Activated CD4-positive, CD25-positive, alpha-beta regulatory T cell treated with anti-CD3 and anti-CD28 coated beads, Interleukin-2, amount 50 U/mL, for 24 hours (primary cell): ENCODE results near the gene WDR90.

Experiments used
- ATAC-seq, 2 donors: fragments of 150-1000 bp; cut with Tn5 transposase; one replicate each; pipeline ENCODE4 v1.10.0; 2021; ENCODE audit warnings: mild to moderate bottlenecking in 1 of 2, moderate library complexity in 1 of 2

Gene WDR90

DNA sequence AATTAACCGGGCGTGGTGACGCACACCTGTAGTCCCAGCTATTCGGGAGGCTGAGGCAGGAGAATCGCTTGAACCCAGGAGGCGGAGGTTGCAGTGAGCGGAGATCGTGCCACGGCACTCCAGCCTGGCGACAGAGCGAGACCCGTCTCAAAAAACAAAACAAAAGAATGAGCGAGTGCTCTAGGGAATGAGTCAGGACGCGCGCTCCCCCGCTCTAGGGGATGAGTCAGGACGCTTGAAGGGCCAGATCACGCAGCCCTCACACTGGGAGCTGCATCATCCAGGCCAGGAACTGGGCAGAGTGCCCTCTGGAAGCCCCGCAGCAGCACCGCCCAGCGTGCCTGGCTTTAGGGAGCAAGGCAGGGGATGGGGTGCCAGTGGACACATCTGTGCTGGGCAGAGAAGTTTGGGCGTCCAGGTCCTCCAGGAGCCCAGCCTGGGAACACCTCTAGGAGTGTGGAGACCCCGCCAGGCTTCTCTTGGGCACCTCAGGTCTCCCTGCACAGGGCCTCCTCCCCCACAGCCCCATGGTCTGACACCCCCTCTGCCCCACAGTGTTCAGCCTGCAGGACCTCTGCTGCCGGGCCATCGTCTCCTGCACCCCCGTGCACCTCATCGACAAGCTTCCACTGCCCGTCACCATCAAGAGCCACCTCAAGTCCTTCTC lies 22.2 kb upstream of the WDR90 start:
- ATAC-seq, result no peak

DNA sequence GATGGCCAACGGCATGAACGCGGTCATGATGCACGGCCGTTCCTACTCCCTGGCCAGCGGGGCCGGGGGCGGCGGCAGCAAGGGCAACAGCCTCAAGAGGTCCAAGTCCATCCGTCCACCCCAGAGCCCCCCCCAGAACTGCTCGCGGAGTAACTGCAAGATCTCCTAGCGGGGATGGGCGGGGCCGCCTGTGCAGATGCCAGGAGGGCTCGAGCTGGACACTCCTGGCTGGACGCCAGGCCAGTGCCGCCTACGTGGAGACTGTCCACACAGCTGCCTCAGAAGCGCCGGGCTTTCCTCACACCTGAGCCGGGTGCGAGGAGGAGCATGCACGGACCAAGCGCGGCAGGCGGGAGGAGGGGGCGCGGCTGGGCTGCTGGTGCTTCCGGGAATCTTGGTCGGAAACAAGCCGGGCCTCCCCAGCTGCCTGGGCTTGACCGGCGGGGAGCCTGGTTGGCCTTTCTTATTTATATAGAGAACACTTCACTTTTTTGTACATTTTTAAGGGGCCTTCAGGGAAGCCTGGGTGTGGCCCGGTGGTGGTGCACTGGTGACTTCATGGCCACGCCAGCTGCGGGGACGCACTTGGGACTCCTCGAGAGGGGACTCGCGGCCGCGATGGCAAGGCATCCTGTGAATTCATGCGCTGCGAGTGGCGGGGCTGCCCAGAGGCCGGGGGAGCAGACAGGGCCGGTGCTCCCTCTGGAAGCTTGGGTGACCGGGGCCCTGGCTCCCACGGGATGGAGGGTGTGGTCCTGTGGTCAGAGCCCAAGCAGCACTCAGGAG lies 21.5 kb upstream of the WDR90 start:
- ATAC-seq, result no peak

DNA sequence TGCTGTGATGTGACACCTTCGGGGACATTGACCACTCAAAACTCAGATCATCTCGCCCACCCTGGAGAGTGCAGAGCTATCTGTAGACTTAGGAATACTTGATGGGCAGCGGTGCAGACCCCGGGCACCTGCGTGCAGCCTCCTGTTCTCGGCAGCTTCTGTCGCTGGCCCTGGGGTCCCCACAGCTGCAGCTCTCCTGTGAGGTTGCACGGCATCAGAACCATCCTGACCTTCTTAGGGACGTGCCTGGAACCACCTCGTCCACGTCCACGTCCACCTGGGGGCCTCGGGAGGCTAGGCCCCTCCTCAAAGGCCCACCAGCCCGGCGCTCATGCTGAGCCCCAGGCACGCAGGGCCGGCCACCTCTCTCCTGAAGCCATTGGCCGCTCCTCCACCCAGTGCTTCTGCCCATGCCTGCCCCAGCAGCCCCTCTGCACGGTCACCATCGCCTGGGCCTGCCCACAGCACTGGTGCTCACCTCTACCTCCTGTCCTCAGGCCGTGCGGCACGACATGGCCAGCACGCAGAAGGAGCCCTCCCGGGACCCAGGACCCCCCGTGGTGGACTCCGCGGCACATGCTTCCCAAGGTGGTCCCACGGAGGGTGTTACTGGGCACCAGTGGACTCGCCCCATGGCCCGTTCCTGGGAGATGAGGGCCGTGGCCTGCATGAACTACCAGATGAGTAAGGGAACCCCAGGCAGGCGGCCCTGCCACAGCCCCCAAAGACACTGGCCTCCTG lies 20.7 kb upstream of the WDR90 start:
- no peak for ATAC-seq

DNA sequence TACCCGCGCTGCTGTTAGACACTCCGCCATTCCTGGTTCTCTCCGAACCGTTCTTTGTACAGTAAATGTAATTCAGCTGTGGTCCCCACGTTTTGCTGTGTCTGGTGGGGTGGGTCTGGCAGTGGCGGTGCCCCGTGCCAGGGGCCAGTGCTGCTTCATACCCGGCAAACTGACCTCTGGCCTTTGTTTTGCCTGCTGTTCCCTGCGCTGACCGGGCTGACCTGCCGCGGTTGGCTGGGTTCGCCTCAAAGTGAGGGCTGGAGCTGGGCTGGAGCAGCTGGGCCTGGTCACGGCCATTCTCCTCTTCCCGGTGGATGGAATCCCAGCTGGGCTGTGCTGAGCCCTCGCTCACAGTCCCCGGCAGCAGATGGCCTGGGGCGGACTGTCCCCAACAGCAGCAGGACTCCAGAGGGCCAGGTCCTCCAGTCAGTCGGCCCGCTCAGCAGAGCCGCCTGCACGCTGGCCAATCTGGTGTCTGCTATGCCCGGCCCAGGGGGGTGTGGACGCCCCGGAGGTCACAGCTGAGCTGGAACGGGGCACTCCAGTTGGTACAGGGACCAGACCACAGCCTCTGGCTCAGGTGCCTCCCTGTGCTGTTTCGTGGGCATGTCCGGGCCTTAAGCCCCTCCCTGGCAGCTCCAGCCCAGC lies 19.9 kb upstream of the WDR90 start:
- ATAC-seq, result no peak

DNA sequence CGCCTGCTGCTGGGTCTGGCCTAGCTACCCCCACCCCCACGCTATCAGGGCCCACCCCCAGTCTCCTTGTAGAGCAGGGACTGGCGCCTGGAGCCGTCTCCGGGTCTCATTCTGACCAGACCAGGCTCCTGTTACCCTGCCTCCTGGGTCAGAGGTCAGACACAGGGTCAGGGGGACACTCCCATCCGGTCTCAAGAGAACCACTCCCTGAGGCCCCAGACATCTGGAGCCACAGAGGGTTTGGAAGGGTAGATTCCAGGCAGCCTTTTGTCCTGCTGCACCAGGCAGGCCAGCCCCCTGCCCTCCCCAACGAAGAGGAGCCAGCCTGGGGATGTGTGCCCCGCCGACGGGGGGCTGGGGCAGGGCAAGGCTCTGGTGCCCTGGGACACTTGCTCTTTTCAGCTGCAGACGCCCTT lies 19.3 kb upstream of the WDR90 start:
- ATAC-seq, result no peak

DNA sequence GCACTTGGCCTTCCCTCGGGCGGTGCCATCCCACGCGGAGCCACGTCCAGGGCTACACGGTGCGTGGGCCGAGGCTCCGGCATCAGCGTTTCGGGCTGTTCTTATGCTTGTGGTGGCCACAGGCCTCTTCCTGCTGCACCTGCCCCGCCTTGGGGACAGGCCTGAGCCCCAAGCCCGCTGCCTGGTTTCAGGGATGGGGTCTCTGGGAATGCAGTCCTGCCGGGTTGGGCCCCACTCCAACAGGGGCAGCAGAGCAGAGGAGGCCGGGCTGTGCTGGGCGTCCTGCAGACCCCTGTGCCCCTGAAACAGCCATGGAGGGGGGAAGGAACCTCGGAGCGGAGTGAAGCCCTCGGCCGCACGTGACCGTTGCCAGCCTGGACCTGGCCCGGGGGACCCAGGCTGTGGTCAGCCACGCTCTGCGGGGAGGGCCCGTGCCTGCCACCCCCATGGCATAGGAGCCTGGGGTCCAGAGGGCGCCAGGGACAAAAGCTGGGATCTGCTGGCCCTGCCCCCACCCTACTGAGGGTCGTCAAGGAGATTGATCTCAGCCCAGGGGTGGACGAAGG lies 18.8 kb upstream of the WDR90 start:
- no peak for ATAC-seq

DNA sequence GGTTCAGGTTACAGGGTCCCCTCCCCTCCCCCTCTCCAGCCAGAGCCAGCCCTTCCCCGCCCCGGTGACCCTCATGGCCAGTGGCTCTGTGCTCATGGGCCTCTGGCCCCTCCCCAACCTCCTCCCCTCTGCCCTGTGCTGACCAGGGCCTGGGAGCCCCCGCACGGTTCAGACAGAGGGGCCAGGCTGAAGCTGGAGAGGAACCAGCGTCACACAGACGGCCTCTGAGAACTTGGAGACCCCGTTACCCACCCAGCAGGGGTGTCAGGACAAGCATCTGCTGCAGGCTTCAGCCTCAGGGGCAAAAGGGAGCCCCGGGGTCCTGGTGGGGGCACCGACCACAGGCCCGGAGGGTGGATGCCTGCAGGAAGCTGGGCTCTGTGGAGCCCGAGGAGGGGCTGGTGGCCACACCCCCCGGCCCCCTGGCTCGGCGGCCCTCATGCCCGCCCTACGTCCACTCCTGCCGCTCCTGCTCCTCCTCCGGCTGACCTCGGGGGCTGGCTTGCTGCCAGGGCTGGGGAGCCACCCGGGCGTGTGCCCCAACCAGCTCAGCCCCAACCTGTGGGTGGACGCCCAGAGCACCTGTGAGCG lies 18.3 kb upstream of the WDR90 start, which contains the start of gene WFIKKN1:
Gene WFIKKN1, plus strand, starts transcription at position 171 of the 591 bp plus-strand sequence. Its CDS starts 269 bp downstream, at position 440.
- no peak for ATAC-seq

GRCh38 chr16:631808-632358 lies 17.3 kb upstream of the WDR90 start:
- no peak for ATAC-seq

DNA sequence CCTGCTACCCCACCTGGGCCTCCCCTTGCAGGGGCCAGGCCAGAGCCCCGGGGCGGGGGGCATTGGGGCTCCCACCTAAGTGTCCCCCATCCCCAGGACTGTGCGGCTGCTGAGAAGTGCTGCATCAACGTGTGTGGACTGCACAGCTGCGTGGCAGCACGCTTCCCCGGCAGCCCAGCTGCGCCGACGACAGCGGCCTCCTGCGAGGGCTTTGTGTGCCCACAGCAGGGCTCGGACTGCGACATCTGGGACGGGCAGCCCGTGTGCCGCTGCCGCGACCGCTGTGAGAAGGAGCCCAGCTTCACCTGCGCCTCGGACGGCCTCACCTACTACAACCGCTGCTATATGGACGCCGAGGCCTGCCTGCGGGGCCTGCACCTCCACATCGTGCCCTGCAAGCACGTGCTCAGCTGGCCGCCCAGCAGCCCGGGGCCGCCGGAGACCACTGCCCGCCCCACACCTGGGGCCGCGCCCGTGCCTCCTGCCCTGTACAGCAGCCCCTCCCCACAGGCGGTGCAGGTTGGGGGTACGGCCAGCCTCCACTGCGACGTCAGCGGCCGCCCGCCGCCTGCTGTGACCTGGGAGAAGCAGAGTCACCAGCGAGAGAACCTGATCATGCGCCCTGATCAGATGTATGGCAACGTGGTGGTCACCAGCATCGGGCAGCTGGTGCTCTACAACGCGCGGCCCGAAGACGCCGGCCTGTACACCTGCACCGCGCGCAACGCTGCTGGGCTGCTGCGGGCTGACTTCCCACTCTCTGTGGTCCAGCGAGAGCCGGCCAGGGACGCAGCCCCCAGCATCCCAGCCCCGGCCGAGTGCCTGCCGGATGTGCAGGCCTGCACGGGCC lies 16.5 kb upstream of the WDR90 start:
- ATAC-seq, result no peak

DNA sequence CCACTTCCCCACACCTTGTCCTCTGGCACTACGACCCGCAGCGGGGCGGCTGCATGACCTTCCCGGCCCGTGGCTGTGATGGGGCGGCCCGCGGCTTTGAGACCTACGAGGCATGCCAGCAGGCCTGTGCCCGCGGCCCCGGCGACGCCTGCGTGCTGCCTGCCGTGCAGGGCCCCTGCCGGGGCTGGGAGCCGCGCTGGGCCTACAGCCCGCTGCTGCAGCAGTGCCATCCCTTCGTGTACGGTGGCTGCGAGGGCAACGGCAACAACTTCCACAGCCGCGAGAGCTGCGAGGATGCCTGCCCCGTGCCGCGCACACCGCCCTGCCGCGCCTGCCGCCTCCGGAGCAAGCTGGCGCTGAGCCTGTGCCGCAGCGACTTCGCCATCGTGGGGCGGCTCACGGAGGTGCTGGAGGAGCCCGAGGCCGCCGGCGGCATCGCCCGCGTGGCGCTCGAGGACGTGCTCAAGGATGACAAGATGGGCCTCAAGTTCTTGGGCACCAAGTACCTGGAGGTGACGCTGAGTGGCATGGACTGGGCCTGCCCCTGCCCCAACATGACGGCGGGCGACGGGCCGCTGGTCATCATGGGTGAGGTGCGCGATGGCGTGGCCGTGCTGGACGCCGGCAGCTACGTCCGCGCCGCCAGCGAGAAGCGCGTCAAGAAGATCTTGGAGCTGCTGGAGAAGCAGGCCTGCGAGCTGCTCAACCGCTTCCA lies 15.7 kb upstream of the WDR90 start:
- no peak for ATAC-seq

DNA sequence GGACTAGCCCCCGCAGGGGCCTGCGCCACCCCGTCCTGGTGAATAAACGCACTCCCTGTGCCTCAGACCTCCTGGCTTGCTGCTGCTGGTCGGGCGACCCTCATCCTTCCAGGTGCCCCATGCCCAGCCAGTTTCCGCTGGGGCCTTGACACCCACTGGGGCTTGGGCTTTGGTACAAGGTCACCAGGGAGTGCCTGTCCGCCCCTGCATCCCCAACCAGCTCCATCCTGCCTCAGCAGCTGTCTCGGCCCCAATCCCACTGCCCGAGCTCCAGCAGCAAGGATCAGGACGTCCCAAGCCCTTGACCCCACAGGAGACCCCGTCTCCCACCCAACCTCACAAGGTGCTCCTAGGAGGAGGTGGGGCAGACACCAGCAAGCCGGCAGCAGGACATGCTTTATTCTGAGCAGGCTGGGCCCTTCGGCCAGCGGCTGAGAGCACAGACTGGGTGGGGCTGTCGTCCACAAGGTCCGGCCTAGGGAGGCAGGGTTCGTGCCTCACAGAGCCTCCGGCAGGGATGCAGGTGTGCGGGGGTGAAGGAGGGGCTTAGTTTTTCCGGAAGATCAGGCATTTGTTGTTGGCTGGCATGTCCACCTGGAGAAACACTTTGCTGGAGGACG lies 15.0 kb upstream of the WDR90 start:
- no peak for ATAC-seq

DNA sequence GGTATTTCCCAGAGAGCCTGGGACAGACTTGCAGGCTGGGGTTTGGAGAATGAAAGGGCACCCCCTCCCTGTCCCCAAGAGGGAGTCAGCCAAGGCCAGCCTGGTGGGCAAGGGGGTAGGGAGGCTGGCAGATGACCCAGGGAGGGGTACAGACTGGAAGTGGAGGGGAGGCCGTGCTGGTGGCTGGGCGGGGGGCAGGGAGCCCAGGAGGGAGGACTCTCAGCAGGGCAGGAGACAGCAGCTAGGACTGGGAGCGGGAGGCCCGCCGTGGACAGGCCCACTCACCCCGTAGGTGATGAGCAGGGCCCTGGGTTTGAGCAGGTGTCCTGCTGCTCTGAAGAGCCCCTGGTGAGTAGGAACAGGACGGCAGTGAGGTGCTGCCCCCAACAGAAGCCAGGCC lies 14.2 kb upstream of the WDR90 start:
- ATAC-seq, result no peak

- no peak for ATAC-seq
Observed at GRCh38 chr16:635573-636205, 13.5 kb upstream of the WDR90 start.

DNA sequence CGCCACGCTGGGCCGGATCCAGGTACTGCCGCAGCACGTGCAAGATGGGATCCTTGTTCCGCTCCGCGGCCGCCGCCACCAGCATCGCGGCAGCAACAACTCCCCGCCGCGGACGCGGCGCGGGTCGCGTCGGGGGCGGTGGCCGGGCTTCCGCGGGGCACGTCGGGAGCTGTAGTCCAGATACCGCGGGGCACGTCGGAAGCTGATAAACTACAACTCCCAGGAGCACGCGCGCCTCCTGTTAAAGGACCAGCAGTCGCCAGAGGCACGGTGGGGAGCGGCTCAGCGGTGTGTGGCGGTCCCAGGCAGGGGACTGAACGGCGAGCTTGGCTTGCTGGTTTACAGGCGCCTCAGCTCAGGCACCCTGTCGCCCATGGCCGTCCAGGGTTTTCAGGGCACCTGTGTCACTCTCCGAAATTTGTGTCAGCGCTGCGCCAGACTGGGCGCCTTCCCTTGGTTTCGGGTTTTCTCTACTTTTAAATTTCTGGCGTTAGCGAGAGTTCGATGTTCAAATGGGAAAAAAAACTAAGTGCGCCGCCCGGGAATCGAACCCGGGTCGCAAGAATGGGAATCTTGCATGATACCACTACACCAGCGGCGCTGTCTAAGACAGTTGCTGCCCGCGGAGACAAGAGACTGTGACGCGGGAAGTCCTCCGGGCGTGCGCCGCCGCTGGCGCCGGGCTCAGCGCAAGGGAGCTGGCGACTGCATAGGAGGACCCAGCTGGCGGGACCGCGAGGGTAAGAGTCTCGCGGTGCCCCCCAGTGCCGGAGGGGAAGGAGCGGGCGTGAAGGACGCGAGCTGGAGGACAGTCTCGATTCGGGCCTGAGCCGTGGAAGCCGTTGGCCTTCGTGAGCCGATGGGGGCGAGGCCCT lies 12.7 kb upstream of the WDR90 start, which contains the start of gene METTL26:
Gene METTL26, minus strand, starts transcription at position 100 of the 875 bp plus-strand sequence. Its CDS starts 15 bp downstream, at position 85.
- peak; percentile 93 to 94 for ATAC-seq

GRCh38 chr16:637081-638018 lies 11.8 kb upstream of the WDR90 start:
- peak in 1 of 2 donors; percentile 37 for ATAC-seq

DNA sequence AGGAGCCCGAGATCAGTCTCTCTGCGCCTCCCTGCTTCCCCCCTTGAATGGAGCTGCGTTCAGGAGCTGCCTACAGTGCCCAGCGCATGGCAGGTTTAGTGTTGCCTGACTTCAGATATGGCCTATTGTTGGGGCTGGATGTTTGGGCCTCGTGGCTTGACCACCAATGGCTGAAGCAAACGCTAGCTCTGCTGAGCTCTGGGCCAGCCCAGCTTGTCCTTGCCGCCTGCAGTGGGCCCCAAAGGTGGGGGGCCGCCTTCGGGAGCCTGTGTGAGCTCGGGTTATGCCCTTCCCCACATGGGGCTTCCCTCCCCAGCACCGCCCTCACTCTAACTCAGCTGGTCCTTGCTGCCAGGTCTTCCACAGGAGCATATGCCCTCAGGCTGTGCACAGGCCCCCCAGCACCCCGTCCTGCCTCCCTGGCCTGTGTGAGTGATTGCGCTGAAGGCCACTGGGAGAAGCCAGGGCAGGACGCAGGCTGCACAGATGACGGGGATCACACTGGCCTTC lies 11.1 kb upstream of the WDR90 start:
- ATAC-seq, result no peak

DNA sequence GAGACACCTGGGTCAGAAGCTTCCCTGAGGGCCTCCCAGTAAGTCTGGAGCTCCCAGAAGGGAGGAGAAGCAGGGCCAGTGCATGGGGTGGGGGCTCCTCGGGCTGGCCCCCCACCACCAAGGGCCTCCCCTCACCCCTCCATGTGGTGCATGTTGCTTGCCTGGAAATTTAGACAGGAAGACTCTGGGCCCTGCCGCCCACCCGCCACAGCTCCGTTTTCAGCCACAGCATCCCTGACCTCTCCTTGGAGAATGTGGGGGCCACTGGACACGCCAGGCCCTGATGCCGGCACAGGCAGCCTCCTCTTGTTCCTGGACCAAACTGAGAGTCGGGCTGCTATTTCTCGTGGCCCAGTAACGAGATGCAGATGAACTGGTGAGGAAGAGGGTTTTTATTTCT lies 10.3 kb upstream of the WDR90 start:
- no peak for ATAC-seq
